DLD1 (cell line): ENCODE results near the gene SLC6A3.

Source experiments
- in situ Hi-C: cut with HindIII; loops from 2 replicates; pipeline ENCODE4 v1.10.0; 2017; ENCODE audit warnings: low sequenced_read_pairs

SLC6A3 gene

GRCh38 chr5:1443991-1444360 is 1.3 kb downstream of the SLC6A3 start:
- in situ Hi-C loops, result no loop called here

DNA sequence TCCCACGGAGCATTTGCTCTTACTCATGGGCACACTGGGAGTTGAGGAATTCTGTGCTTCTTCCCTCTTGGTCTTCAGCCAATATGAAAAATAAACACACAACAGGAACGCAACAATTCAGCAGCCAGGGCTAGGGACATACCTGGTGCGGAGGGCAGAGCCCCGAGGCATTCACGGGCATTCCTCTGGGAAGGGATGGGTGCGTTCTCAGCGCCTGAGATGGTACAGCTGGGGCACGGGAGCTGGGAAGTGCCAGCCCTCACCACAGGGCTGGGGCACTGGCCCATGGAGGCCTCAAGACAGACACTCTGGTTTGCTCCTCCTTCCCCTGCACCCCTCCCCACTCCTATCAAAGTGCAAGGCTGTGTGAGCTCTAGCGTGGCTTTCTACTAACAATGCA is 2.1 kb downstream of the SLC6A3 start:
- in situ Hi-C loops, result no loop called here

GRCh38 chr5:1442222-1443145 is 2.8 kb downstream of the SLC6A3 start:
- in situ Hi-C loops, result no loop called here

DNA sequence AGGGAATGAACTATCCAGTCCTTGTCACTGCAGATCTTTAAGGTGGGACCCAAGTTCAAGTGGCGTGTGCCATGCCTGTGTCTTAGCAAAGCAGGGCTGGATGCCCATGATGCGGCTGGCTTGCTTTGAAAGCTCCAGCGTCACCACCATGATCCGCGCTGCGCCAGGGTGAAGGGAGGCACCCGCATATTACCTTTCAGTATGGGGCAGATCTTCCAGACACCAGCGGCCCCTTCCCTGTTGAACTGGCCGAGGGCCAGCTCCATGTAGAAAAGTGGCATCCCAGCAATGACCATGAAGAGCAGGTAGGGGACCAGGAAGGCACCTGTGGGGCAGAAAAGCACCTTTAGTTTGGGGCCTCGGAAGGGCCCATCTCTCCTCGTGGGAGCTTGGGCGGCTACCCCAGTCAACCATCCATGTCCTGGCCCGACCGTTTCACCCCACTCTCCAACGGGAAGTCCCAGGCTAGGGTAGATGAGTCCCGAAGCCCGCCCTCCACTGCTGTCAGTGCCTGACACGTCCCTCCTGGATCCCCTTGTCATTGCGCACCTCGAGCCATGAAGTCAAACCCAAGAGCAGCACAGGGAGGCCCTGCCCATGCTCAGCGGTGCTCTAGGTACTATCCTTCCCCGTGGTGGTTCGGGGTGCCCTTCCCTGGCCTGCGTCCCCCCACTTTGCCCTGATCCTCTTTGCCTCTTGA is 3.9 kb downstream of the SLC6A3 start:
- in situ Hi-C loops, result no loop called here

DNA sequence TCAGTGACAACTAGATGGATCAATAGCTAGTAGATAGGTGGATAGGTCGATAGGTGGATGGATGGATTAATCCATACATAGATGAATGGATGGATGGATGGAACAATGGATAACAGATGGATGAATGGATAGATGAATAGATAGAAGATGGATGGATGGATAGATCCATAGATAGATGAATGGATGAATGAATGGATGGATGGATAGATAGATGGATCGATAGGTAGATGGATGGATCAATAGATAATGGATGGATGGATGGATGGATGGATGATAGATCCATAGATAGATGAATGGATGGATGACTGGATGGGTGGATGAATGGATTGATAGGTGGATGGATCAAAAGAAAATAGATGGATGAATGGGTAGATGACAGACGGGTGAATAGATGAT is 5.1 kb downstream of the SLC6A3 start:
- in situ Hi-C loops, result no loop called here

DNA sequence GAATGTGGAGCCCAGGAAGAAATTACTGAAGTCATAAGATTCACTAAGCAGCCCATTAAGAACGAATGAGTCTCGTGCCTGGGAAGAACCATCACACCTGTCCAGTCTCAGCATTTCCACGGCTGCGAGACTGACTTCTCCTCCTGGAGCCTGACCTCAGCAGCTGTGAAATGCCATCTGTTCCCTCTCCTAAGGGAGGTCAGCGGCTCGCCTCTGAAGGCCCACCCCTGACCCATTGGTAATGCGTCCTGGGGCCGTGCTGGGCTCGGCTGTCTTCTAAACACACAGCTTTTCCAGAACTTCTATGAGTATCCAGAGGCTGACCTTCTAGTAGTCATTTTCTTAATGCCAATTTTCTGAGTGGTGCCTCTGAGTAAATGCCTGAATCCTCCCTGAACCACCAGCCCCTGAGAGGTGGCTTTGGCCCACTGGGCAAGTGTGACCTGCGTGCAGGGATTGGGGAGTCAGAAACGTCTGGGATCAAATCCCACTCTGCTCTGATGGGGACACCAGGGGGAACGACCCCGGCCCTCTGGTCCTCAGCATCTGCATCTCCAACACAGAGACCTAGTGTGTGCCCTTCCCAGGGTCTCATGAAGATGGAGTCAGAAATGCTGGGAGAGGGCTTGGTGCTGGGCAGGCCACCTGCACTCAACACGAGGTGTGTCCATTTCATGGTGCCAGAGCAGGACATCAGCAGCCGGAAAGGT is 5.7 kb downstream of the SLC6A3 start:
- in situ Hi-C loops, result no loop called here

DNA sequence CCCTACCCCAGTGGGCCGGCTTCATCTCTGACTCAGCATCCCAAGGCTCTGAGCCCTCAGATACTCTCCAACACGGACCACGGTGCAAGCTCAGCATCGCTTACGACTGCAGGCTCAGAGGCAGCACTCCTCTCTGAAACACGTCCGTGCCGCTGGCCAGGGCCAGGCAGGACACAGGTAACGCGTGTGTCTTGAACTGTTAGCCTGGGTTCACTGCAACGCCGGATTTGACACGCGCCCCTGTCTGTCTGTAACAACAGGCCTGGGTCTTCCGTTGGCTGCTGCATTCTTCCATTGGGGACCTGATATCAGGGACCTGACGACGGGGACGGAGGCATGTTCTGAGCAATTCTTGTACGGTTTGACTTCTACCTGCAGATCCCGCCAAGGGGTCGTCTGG is 6.4 kb downstream of the SLC6A3 start:
- in situ Hi-C loops, result no loop called here

DNA sequence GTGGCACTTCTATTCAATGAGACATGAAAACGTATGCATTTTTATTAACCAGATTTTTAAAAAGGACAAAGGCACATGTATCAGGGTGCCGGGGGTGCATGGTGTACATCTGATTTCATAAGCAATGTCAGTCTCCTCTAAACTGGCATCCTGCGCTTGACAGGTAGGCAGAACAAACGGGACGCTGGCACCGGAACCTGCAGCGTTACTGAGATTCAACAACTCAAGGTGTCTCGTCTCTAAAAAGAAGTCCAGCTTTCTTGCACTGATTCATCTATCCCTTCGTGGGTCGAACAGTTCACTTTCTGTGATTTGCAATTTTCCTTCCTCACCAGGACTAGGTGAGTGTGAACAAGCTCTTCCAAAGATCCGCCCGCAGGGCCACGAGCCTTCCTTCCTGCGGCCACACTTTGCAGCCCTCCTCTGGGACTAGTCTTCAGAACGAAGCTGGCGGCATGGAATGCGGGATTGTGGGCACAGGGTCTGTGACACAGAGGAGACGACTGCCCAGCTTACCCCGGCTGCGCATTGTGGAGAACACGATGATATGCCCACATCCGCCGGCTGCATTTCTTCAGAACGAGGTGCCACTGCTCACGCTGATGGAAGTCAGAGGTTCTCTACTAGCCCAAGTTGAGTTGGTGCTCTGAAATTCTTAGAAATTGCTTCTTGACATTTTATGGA is 7.2 kb downstream of the SLC6A3 start:
- in situ Hi-C loops, result no loop called here

- in situ Hi-C loops, result no loop called here
These were observed 7.9 kb downstream of the SLC6A3 start for GRCh38 chr5:1437226-1437829.

GRCh38 chr5:1436681-1437080 is 8.6 kb downstream of the SLC6A3 start:
- in situ Hi-C loops, result no loop called here

- in situ Hi-C loops, result no loop called here
These were observed 9.2 kb downstream of the SLC6A3 start for GRCh38 chr5:1436036-1436435.

- in situ Hi-C loops, result no loop called here
These were observed 9.9 kb downstream of the SLC6A3 start for GRCh38 chr5:1435369-1435768.

DNA sequence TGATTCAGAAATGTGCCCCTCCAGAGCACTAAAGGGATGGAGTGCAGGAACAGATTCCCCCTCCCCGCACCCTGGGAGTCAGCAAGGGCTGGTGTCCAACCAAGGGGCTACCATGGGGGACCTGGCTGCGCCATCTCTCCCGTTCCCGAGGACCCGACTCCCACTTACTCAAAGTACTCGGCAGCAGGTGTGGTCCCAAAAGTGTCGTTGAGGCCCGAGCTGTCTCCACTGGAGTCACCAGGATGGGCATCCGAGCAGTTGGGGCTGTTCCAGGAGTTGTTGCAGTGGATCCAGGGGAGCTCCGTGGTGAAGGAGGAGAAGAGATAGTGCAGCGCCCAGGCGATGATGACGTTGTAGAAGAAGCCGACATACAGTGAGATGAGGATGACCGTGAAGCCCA is 12.9 kb downstream of the SLC6A3 start:
- in situ Hi-C loops, result no loop called here

DNA sequence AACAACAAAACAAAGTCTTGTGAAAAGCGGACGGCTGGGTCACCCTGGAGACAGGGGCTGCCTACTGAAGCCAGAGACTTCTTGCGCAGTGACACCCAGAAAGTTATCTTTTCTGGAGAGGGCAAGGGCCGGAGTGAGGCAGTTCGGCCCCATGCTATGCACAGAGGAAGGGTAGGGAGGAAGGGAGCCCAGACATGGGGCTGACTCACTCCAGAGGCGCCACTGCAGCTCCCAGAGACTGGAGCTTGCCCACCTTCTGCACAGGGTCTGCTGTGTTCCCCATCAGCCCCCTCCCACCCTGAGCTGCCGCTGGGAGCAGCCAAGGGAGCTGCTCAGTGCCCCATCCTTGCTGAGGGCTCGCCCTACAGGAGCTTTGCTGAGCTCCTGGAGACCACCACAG is 13.3 kb downstream of the SLC6A3 start:
- in situ Hi-C loops, result no loop called here

GRCh38 chr5:1431021-1431811 is 14.0 kb downstream of the SLC6A3 start:
- in situ Hi-C loops, result no loop called here

- in situ Hi-C loops, result no loop called here
These were observed 15.0 kb downstream of the SLC6A3 start for GRCh38 chr5:1430121-1430795.

GRCh38 chr5:1429496-1429895 is 15.7 kb downstream of the SLC6A3 start:
- in situ Hi-C loops, result no loop called here

DNA sequence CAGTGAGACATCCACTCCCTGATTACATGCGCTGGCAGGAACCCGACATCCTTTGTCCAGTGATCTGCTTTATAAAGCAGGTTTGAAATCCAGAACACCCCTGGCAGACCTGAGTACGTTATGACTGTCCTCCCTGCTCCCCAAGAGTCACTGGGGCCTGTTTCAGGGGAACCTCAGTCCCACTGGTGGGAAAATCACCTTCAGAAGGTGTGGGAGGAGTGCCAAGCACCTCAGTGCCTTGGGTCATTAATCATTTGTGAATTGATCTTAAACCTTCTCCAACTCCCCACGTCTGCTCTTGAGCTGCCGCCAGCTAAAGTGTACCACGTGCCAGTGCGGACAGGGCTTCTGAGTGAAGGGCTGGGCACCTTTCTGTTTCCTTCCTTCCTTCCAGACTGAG is 16.2 kb downstream of the SLC6A3 start:
- in situ Hi-C loops, result no loop called here

DNA sequence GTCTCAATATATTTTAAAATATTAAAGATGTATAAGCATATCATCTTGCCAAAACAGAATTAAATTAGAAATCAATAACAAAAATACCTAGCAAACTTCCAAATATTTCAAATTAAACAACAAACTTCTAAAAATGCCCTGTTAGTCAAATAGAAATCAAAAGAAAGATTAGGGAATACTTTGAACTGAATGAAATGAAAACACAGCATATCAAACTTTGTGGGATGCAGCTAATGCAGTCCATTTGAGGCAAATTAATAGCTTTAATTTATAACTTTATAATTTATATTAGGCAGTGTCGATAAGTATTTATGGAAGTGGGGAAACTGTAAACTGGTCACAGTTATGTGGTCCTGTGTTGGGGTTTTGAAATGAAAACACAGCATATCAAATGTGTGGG is 17.1 kb downstream of the SLC6A3 start:
- in situ Hi-C loops, result no loop called here
